Transverse colon (tissue), 4 donors: Measurements from ENCODE around the gene PPDPF. TPM values are rescaled to one million over a fixed set of nuclear protein-coding genes. Genes with fewer than 3 reads are reported as not detected.

Source experiments
- DNase-seq: peaks from one replicate; pipeline ENCODE4 v3.0.0-alpha.2; 2019
- H3K27ac ChIP-seq, 4 donors: fragments of 200-600 bp; sonication (generic); 2 replicates each; pipeline ENCODE4 v1.5.1; 2016 to 2018; ENCODE audit warnings: inconsistent platforms in 4 of 4
- H3K27me3 ChIP-seq: fragments of 200-600 bp; sonication (generic); 2 replicates; pipeline ENCODE4 v1.5.1; 2017; ENCODE audit warnings: inconsistent platforms
- H3K36me3 ChIP-seq, 4 donors: fragments of 200-600 bp; sonication (generic); 2 replicates each; pipeline ENCODE4 v1.5.1; 2017 to 2019; ENCODE audit warnings: inconsistent platforms in 4 of 4
- H3K4me1 ChIP-seq, 4 donors: fragments of 200-600 bp; sonication (generic); 2 replicates each; pipeline ENCODE4 v1.5.1; 2017 to 2020; ENCODE audit warnings: inconsistent platforms in 4 of 4
- H3K4me3 ChIP-seq, 4 donors: fragments of 200-600 bp; sonication (generic); 1 replicate in 1 of 4; 2 replicates in 3 of 4; pipeline versions ENCODE4 v1.5.1 to v1.6.1; 2017 to 2019; ENCODE audit warnings: inconsistent platforms in 4 of 4
- H3K9me3 ChIP-seq, 2 donors: fragments of 200-600 bp; sonication (generic); 2 replicates each; pipeline ENCODE4 v1.5.1; 2017 to 2019; ENCODE audit warnings: inconsistent platforms in 2 of 2
- CTCF ChIP-seq, 5 experiments: fragments of 200-600 bp in 3 of 5; fragments of 450-650 bp in 2 of 5; sonication (generic) in 3 of 5; IDR thresholded peaks; 1 replicate in 2 of 5; 2 replicates in 3 of 5; pipeline ENCODE4 v1.5.1; 2016 to 2017; ENCODE audit warnings: antibody characterized with exemption in 5 of 5, inconsistent platforms in 3 of 5, mild to moderate bottlenecking in 2 of 5, moderate library complexity in 1 of 5
- EP300 ChIP-seq: sonication (generic); formaldehyde crosslinking; IDR thresholded peaks from one replicate; pipeline ENCODE4 v1.6.1; 2017; ENCODE audit warnings: antibody characterized with exemption, low read depth
- POLR2A ChIP-seq: fragments of 450-650 bp; IDR thresholded peaks from one replicate; pipeline ENCODE4 v1.6.1; 2016; ENCODE audit warnings: antibody characterized with exemption, mild to moderate bottlenecking, moderate library complexity
- POLR2AphosphoS5 ChIP-seq, 3 donors: sonication (generic); formaldehyde crosslinking; IDR thresholded peaks; one replicate each; pipeline ENCODE4 v1.6.1; 2016; ENCODE audit warnings: antibody characterized with exemption in 3 of 3
- WGBS, 2 donors: methylation state at CpG; one replicate each; pipeline ENCODE4 v1.1.5; 2018; ENCODE audit warnings: low coverage in 1 of 2; 5-methylcytosine and 5-hydroxymethylcytosine counted together
- in situ Hi-C, 4 donors: fragments of 200-750 bp; cut with MboI; loops; one replicate each; pipeline versions ENCODE4 v1.15.0 to v1.15.1; 2017; ENCODE audit warnings: low sequenced_read_pairs in 3 of 4, low pct_ligation_motif_present in 1 of 4, low pct_unique_long_range_greater_than_20kb in 1 of 4
- intact Hi-C: fragments of 100-400 bp; cut with DNase I; formaldehyde crosslinking; loops from one replicate; pipeline ENCODE4 v1.15.1; 2023; ENCODE audit warnings: low total_unique reads
- total RNA-seq, 4 donors: library from RNA; depleted of rRNA; stranded (reverse); fragments of >200 nt; gene quantifications; one replicate each; pipeline ENCODE4 v1.1.0, GENCODE V29; 2016

PPDPF gene
- total RNA-seq, 4 donors from 2014 or later = 320 to 695 (median 517) TPM

GRCh38 chr20:63565021-63565698, 44.6 kb downstream of the PPDPF start:
- no peak for DNase-seq
- intact Hi-C loops = no loop called here
- no peak for TF ChIP-seq CTCF (IDR thresholded peaks at IDR 0.05)
- TF ChIP-seq POLR2A = no peak
- TF ChIP-seq EP300 = no peak
- no peak for TF ChIP-seq POLR2AphosphoS5 (IDR thresholded peaks at IDR 0.05)
- Histone ChIP-seq H3K27ac (no peak overlapping the region), H3K27me3 (no peaks in the 10 kb centered on the region), H3K9me3 (no peaks in the 10 kb centered on the region), H3K36me3 (peaks cover 0 to 12% (median 3%) of the 10 kb centered on the region in 4 donors), H3K4me1 (peaks cover 0 to 4% (median 0%) of the 10 kb centered on the region in 4 donors), H3K4me3 (no peak overlapping the region)
- in situ Hi-C loops = no loop called here
- WGBS, 2 donors = 96% methylated on average over 61 of the region's 61 CpGs; no CpG with 5 or more reads in 1 of the 2 donors

- in situ Hi-C loops = no loop called here
- H3K36me3 ChIP-seq = peaks cover 0 to 6% (median 3%) of the 10 kb centered on the region in 4 donors
- no peak for TF ChIP-seq POLR2AphosphoS5 (IDR thresholded peaks at IDR 0.05)
- no peak for TF ChIP-seq EP300
- no peak for TF ChIP-seq POLR2A
- TF ChIP-seq CTCF (IDR thresholded peaks at IDR 0.05) = no peak
- no peaks in the 10 kb centered on the region for H3K27me3 ChIP-seq
- no peak for DNase-seq
- no peak overlapping the region for H3K4me3 ChIP-seq
- H3K9me3 ChIP-seq = no peaks in the 10 kb centered on the region
- intact Hi-C loops = no loop called here
- peaks cover 0 to 4% (median 0%) of the 10 kb centered on the region in 4 donors for H3K4me1 ChIP-seq
- H3K27ac ChIP-seq = no peak overlapping the region
- WGBS, 2 donors = 93% methylated on average over 42 of the region's 43 CpGs; no CpG with 5 or more reads in 1 of the 2 donors
These were observed 45.3 kb downstream of the PPDPF start for GRCh38 chr20:63565699-63566335.

- DNase-seq = no peak
- H3K27ac ChIP-seq = peak overlapping the region in 1 of 4 donors; percentile 72
- TF ChIP-seq EP300 (no peak), CTCF (IDR thresholded peaks at IDR 0.05) (no peak), POLR2A (no peak), POLR2AphosphoS5 (IDR thresholded peaks at IDR 0.05) (no peak)
- in situ Hi-C loops = no loop called here
- H3K36me3 ChIP-seq = peaks cover 0 to 5% (median 2%) of the 10 kb centered on the region in 4 donors
- H3K4me1 ChIP-seq = peaks cover 0 to 4% (median 0%) of the 10 kb centered on the region in 4 donors
- no peak overlapping the region for H3K4me3 ChIP-seq
- H3K9me3 ChIP-seq = no peaks in the 10 kb centered on the region
- H3K27me3 ChIP-seq = no peaks in the 10 kb centered on the region
- intact Hi-C loops = no loop called here
- 90% methylated on average over 45 of the region's 46 CpGs; no CpG with 5 or more reads in 1 of the 2 donors for WGBS, 2 donors
These were observed 46.0 kb downstream of the PPDPF start for GRCh38 chr20:63566395-63567135.

- H3K27ac ChIP-seq = peak overlapping the region in 1 of 4 donors; percentile 72
- H3K9me3 ChIP-seq = no peaks in the 10 kb centered on the region
- H3K36me3 ChIP-seq = peaks cover 0 to 5% (median 2%) of the 10 kb centered on the region in 4 donors
- WGBS, 2 donors = 86% methylated on average over 22 of the region's 22 CpGs; no CpG with 5 or more reads in 1 of the 2 donors
- no peak for DNase-seq
- H3K27me3 ChIP-seq = no peaks in the 10 kb centered on the region
- in situ Hi-C loops = no loop called here
- intact Hi-C loops = no loop called here
- peaks cover 0 to 4% (median 0%) of the 10 kb centered on the region in 4 donors for H3K4me1 ChIP-seq
- TF ChIP-seq POLR2AphosphoS5 (IDR thresholded peaks at IDR 0.05) (no peak), POLR2A (no peak), CTCF (IDR thresholded peaks at IDR 0.05) (no peak), EP300 (no peak)
- H3K4me3 ChIP-seq = no peak overlapping the region
These were observed 46.5 kb downstream of the PPDPF start for GRCh38 chr20:63567136-63567385.
